ENCODE data around the gene TNS3.

Gene TNS3

GRCh38 chr7:47497367-47498096 is 84.4 kb downstream of the TNS3 start:
- TF ChIP-seq CTCF (IDR thresholded peaks at IDR 0.05; ENCODE audit: low read depth, low read length): no peak
- no peak for DNase-seq (ENCODE audit: extremely low read depth, low read depth)

DNA sequence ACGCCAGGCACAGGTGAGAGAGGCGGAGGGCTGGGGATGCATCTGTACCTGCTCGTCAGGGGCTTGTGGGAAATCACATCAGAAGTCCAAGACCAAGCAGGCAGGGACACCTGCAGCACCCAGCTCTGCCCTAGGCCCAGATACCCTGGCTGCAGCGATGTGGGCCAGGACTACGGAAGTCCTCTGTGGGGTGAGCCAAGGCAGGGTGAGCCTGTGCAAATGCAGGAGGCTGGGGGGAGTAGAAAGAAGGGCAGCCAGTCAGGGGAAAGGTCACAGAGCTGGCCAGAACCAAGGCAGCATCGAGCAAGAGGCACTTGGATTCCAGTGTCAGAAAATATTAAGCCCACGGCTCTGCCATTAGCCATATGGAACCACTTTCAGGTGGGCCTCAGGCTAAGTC is 85.2 kb downstream of the TNS3 start:
- no peak for DNase-seq (ENCODE audit: extremely low read depth, low read depth)
- no peak for TF ChIP-seq CTCF (IDR thresholded peaks at IDR 0.05; ENCODE audit: low read depth, low read length)

- no peak for TF ChIP-seq CTCF (IDR thresholded peaks at IDR 0.05; ENCODE audit: low read depth, low read length)
These were observed 85.8 kb downstream of the TNS3 start for GRCh38 chr7:47496056-47496665.

GRCh38 chr7:47493976-47494911 is 87.7 kb downstream of the TNS3 start:
- DNase-seq (ENCODE audit: extremely low read depth, low read depth): no peak
- TF ChIP-seq CTCF (IDR thresholded peaks at IDR 0.05; ENCODE audit: low read depth, low read length): peak; percentile 5; the same call in 1 of the 2 replicates

More at GRCh38 chr7:47496056-47496665, 85.8 kb downstream of the TNS3 start:
- DNase-seq (ENCODE audit: extremely low read depth, low read depth): no peak

DNA sequence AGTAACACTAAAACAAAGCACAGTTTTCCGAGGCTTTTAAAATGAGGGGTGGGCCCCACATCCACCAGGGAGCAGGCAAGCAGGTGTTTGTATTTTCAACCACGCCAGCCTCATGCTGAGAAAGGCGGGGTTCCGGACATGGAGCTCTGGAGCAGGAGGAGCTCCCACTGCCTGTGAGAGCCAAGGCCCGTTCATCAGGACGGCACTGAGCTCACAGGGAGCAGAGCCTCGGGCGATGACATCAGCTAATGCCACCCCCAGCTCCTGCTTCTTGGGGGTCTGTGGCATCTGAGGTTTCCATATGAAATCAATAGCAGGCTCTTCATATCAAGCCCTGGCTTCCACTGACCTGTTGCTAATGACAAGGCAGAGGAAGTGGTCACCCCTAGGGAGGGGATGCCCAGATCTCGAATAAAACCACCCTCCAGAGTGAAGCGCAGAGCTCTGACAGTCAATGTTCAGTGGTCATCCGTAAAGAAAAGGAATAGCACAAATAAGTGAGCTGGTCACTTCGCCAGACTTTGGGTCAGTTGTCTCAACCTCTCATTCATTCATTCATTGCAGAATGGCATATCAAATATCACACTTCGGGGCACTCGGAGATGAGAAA is 89.1 kb downstream of the TNS3 start:
- DNase-seq (ENCODE audit: extremely low read depth, low read depth): no peak
- no peak for TF ChIP-seq CTCF (IDR thresholded peaks at IDR 0.05; ENCODE audit: low read depth, low read length)

DNA sequence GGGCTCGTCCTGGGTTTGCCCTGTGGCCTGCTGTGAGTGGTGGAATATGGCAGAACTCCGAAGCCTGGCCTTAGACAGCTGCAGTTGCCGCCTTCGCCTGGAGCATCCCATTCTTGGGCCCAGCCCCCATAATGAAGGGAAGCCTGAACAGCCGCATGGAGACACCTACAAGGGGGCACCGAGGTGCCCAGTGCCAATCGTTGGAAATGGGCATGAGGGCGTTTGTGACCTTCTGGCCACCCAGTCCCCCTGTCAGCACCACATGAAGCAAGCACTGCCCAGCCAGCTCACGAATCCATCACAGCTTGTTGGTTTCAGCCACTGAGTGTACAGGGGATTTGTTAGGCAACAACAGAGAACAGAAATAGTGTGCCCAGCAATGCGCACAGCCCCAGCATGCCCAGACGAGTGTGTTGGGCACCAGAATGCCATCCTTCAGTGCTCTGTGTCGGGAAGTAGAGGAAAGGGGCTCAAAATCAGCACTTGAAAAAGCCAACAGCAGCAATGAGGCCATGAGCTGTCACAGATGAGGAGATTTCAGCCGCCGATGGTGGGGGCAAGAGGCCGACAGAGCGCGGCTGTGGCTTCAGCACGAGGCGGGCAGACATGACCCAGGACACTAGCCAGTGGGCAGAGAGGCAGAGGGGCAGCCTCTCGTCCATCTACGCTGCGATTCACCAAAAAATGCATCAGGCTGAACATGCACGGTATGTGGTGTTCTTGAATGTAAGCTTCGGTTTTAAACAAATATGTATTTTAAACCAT is 91.2 kb downstream of the TNS3 start:
- DNase-seq (ENCODE audit: extremely low read depth, low read depth): no peak
- TF ChIP-seq CTCF (IDR thresholded peaks at IDR 0.05; ENCODE audit: low read depth, low read length): no peak

All from AG09319 (cell line).